GM08714 (cell line): ENCODE results near the gene TIMM8B.
"Not testable (repeated sequence)": the region's sequence is repeated elsewhere in the genome, so short reads cannot be mapped to it uniquely, and the experiment has no call there.

Source experiments
- H3K4me3 ChIP-seq: fragments of 200-500 bp; sonication (Bioruptor generic); 2 replicates; pipeline ENCODE4 v1.5.1; 2014; ENCODE audit warnings: mild to moderate bottlenecking, low read length, inconsistent platforms
- ZNF274 ChIP-seq: IDR thresholded peaks from 2 replicates; pipeline ENCODE4 v1.6.1; 2012; ENCODE audit warnings: mild to moderate bottlenecking, low read depth, low read length

TIMM8B gene

DNA sequence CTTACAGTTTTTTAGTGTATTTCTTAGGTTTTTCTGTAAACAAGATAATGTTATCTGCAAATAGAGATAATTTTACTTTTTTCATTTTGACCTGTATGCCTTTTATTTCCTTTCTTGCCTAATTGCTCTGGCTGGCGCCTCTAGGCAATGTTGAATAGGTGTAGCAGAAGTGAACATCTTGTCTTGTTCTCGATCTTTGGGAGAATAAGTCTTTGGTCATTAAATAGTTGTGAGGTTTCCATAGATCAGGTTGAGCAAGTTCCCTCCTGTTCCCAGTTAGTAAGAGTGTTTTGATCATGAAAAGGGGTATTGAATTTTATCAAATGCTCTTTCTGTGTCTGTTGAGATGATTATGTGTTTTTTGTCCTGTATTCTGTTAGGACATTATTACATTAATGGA is 36.8 kb downstream of the TIMM8B start:
- no peak overlapping the region for H3K4me3 ChIP-seq
- no peak for TF ChIP-seq ZNF274

DNA sequence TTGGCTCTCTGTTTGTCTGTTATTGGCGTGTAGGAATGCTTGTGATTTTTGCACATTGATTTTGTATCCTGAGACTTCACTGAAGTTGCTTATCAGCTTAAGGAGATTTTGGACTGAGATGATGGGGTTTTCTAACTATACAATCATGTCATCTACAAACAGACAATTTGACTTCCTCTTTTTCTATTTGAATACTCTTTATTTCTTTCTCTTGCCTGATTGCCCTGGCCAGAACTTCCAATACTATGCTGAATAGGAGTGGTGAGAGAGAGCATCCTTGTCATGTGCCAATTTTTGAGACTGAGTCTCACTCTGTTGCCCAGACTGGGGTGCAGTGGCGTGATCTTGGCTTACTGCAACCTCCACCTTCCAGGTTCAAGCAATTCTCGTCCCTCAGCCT is 38.3 kb downstream of the TIMM8B start:
- not testable (repeated sequence) for H3K4me3 ChIP-seq

DNA sequence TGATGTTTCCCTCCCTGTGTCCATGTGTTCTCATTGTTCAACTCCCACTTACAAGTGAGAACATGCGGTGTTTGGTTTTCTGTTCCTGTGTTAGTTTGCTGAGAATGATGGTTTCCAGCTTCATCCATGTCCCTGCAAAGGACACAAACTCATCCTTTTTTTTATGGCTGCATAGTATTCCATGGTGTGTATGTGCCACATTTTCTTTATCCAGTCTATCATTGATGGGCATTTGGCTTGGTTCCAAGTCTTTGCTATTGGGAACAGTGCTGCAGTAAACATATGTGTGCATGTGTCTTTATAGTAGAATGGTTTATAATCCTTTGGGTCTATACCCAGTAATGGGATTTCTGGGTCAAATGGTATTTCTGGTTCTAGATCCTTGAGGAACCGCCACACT is 39.9 kb downstream of the TIMM8B start:
- not testable (repeated sequence) for H3K4me3 ChIP-seq

DNA sequence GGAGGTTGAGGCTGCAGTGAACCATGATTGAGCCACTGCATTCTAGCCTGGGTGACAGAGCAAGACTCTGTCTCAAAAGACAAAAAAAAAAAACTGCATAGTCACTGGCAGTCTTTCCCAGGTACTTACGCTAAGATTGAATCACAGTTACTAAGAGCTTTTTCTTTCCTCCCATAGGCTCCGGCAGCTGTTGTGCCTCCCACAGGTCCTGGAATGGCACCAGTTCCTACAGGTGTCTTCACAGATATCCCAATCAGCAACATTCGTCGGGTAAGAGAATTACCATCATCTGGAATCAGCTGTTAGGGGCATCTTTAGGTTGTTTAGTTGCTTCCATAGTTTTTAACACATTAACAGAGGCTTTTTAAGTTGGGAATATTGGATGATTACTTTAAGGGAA is 41.6 kb downstream of the TIMM8B start:
- TF ChIP-seq ZNF274: no peak
- H3K4me3 ChIP-seq: no peak overlapping the region

DNA sequence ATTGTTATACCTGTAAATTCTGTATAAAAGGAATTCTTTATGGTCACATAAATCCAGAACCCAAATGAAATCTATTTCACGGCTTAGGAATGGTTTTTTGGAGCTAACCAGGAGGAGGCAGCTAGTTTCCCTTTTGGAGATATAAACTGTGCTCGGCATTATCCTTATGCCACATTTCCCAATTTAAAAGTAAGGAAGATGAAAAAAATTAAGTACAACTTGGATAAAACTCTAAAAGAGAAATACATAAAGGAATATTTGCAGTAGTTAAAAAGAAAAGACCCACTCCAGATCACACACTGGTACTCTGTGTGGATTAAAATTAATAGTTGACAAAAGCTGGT is 43.6 kb downstream of the TIMM8B start:
- no peak for TF ChIP-seq ZNF274
- no peak overlapping the region for H3K4me3 ChIP-seq

DNA sequence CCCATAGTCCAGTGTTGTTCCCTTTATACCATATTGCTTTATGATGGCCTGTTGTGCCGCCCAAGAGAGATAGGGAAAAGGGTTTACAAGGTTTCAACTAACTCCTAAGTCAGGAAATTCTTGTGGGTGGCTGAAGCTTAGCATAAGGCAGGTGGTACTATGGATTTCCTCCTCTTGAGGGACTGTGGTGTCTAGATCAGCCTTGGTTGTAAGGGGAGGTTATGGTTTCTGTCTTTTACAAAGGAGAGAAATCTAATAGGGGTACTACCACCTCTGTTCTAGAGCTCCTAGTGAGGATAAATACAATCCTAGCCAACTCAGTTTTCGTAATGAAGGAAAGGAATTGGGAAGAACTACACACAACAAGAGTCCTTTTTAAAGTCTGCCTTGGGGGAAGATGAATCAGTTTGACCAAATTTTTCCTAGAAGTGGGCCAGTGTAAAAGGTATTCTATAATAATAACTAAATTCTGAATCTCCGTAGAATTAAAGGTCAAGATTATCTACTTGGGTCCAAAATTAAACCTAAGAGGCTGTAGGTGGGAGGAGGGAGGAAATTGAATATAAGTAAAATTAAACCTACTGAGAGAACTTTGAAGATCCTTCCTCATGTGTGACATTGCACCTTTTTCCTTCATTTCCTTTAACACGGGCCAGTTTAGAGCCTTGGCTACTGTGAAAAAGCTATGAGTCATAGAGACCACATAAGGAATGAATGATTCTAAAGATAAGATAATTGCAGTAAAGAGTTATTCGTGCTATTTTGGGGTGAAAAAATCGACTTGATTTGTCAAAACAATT is 44.2 kb downstream of the TIMM8B start:
- no peak overlapping the region for H3K4me3 ChIP-seq
- TF ChIP-seq ZNF274: no peak

DNA sequence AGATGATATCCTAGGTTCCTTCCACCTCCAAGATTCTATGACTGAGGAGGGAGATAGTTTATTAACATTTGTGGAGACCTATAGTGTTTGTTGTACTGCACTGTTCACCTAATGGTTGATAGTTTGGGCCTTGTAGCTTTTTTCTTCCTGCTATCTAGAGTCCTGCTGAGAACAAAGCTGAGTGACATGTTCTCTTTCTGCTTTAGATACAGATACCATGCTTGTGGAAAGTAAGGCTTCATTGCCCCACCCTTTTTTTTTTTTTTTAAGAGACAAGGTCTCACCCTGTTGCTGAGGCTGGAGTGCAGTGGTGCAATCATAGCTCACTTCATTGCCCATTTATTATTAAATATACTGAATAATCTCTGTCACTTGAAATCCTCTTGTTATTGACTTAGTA is 49.0 kb downstream of the TIMM8B start:
- no peak for TF ChIP-seq ZNF274
- H3K4me3 ChIP-seq: no peak overlapping the region
